B cell (primary cell): ENCODE results near the gene SLC9A9. TPM values are rescaled to one million over a fixed set of nuclear protein-coding genes. Genes with fewer than 3 reads are reported as not detected.

ENCODE experiments used
- ATAC-seq: fragments of 200-7000 bp; cut with Tn5 transposase; one replicate; pipeline ENCODE4 v1.10.0; 2021; ENCODE audit warnings: low read depth, mild to moderate bottlenecking, moderate number of reproducible peaks, moderate library complexity
- CTCF ChIA-PET: fragments of 350-600 bp; sonication (Branson Sonifier 250); formaldehyde crosslinking; loops from one replicate; lab custom pipeline; 2021; ENCODE audit warnings: antibody characterized with exemption, inconsistent platforms; lab: Charles Lee
- POLR2A ChIA-PET: fragments of 350-600 bp; sonication (Branson Sonifier 250); formaldehyde crosslinking; loops from one replicate; lab custom pipeline; 2021; ENCODE audit warnings: antibody characterized with exemption; lab: Charles Lee
- DNase-seq: peaks from one replicate; pipeline ENCODE4 v3.0.0; 2013
- H2AFZ ChIP-seq: 2 replicates; pipeline ENCODE4 v1.6.1; 2012; ENCODE audit warnings: mild to moderate bottlenecking, low read depth, low read length; ENCODE audit not compliant: insufficient read depth, poor library complexity, severe bottlenecking
- H3K27ac ChIP-seq, 2 donors: 1 replicate in 1 of 2; 2 replicates in 1 of 2; pipeline ENCODE4 v1.5.1; 2012 to 2013; ENCODE audit warnings: low read length in 2 of 2, mild to moderate bottlenecking in 2 of 2, moderate library complexity in 1 of 2
- H3K27me3 ChIP-seq, 4 experiments: fragments of 200-600 bp in 1 of 4; sonication (generic) in 1 of 4; replicated peaks in 1 of 4; 1 replicate in 2 of 4; 2 replicates in 2 of 4; pipeline versions ENCODE4 v1.6.1 to v1.7.0; 2013 to 2016; ENCODE audit warnings: low read length in 3 of 4, mild to moderate bottlenecking in 2 of 4, mixed read lengths in 1 of 4, moderate library complexity in 1 of 4; ENCODE audit not compliant: insufficient read depth in 4 of 4, control insufficient read depth in 3 of 4; ENCODE audit errors: control extremely low read depth in 1 of 4
- H3K36me3 ChIP-seq, 2 experiments: replicated peaks in 1 of 2; 1 replicate in 1 of 2; 2 replicates in 1 of 2; pipeline versions ENCODE4 v1.6.1 to v1.7.1; 2013; ENCODE audit warnings: low read length in 1 of 2; ENCODE audit not compliant: insufficient read depth in 2 of 2, control insufficient read depth in 1 of 2; ENCODE audit errors: control extremely low read depth in 1 of 2, extremely low read depth in 1 of 2
- H3K4me1 ChIP-seq, 2 donors: fragments of 200-600 bp in 1 of 2; sonication (generic) in 1 of 2; 1 replicate in 1 of 2; 2 replicates in 1 of 2; pipeline versions ENCODE4 v1.5.1 to v1.6.1; 2013 to 2017; ENCODE audit warnings: low read length in 2 of 2; ENCODE audit not compliant: control insufficient read depth in 2 of 2, insufficient read depth in 2 of 2
- H3K4me2 ChIP-seq: replicated peaks from 2 replicates; pipeline ENCODE3; 2012; ENCODE audit warnings: mild to moderate bottlenecking, low read depth, low read length; ENCODE audit not compliant: poor library complexity, severe bottlenecking
- H3K4me3 ChIP-seq, 5 experiments: fragments of 200-600 bp in 1 of 5; sonication (generic) in 1 of 5; 1 replicate in 3 of 5; 2 replicates in 2 of 5; pipeline versions ENCODE4 v1.5.1 to v1.7.0; 2011 to 2016; ENCODE audit warnings: low read length in 4 of 5, mild to moderate bottlenecking in 4 of 5, low read depth in 2 of 5, control low read depth in 1 of 5, moderate library complexity in 1 of 5; ENCODE audit not compliant: insufficient read depth in 1 of 5; ENCODE audit errors: control extremely low read depth in 1 of 5, extremely low read depth in 1 of 5
- H3K79me2 ChIP-seq: fragments of 200-600 bp; sonication (generic); one replicate; pipeline ENCODE4 v1.6.0; 2016; ENCODE audit warnings: low read length; ENCODE audit not compliant: control insufficient read depth, insufficient read depth
- H3K9ac ChIP-seq: fragments of 200-600 bp; sonication (generic); 2 replicates; pipeline ENCODE4 v1.6.1; 2017; ENCODE audit warnings: mild to moderate bottlenecking, low read length, moderate library complexity
- H3K9me3 ChIP-seq, 3 donors: one replicate each; pipeline versions ENCODE4 v1.6.1 to v1.7.1; 2013; ENCODE audit warnings: low read length in 2 of 3; ENCODE audit not compliant: control insufficient read depth in 2 of 3, insufficient read depth in 1 of 3; ENCODE audit errors: control extremely low read depth in 1 of 3
- H4K20me1 ChIP-seq: 2 replicates; pipeline ENCODE4 v1.6.0; 2012; ENCODE audit warnings: mild to moderate bottlenecking, low read length; ENCODE audit not compliant: insufficient read depth, control insufficient read depth, poor library complexity, severe bottlenecking
- H3K27ac Mint-ChIP-seq: one replicate; pipeline ENCODE4 v1.8.0; 2021; ENCODE audit warnings: mixed read lengths
- H3K27me3 Mint-ChIP-seq: one replicate; pipeline ENCODE4 v1.8.0; 2021; ENCODE audit warnings: mixed read lengths
- H3K4me1 Mint-ChIP-seq: one replicate; pipeline ENCODE4 v1.8.0; 2021; ENCODE audit warnings: mixed read lengths
- H3K4me3 Mint-ChIP-seq: one replicate; pipeline ENCODE4 v1.8.0; 2021; ENCODE audit warnings: mixed read lengths
- H3K9me3 Mint-ChIP-seq: one replicate; pipeline ENCODE4 v1.8.0; 2022; ENCODE audit warnings: mixed read lengths; ENCODE audit not compliant: insufficient read depth
- EZH2 ChIP-seq: IDR thresholded peaks from 2 replicates; pipeline ENCODE4 v1.6.1; 2012; ENCODE audit warnings: borderline replicate concordance, low read depth, mild to moderate bottlenecking, moderate library complexity, low read length; ENCODE audit not compliant: insufficient read depth, poor library complexity, severe bottlenecking
- WGBS: methylation state at CpG from one replicate; pipeline ENCODE4 v1.1.5; 2013; ENCODE audit warnings: missing lambda C conversion rate; ENCODE audit not compliant: insufficient coverage; 5-methylcytosine and 5-hydroxymethylcytosine counted together
- intact Hi-C: fragments of 100-400 bp; cut with micrococcal nuclease; formaldehyde crosslinking; loops from one replicate; pipeline ENCODE4 v1.10.0; 2022
- polyA plus RNA-seq: library from polyadenylated mRNA; depleted of rRNA; stranded (reverse); fragments of >200 nt; gene quantifications from 2 replicates; pipeline ENCODE4 v1.2.3, GENCODE V29; 2012
- total RNA-seq, 2 donors: library from RNA; stranded (reverse); fragments of 120-200 nt in 1 of 2; gene quantifications; 1 replicate in 1 of 2; 2 replicates in 1 of 2; pipeline versions ENCODE4 v1.2.3 to v1.2.4, GENCODE V29; 2013 to 2022
- TF ChIP-seq, protein P1 (sequence below): fragments of 200-600 bp; IDR thresholded peaks from one replicate; pipeline ENCODE4 v1.8.0; 2022; ENCODE audit warnings: antibody characterized with exemption, mild to moderate bottlenecking

Gene SLC9A9
- total and polyA plus RNA-seq, 2 donors (not counting 1 experiment from before 2014, with no cell fraction given), result 7.7 to 17.3 TPM

- Histone ChIP-seq H3K27me3 (no peaks in the 10 kb centered on the region), H3K9ac (no peak overlapping the region), H3K9me3 (no peaks in the 10 kb centered on the region), H3K4me2 (no peak overlapping the region), H3K4me3 (no peak overlapping the region), H3K4me1 (peaks cover 8 to 15% of the 10 kb centered on the region in 2 donors), H3K79me2 (peaks cover 14% of the 10 kb centered on the region), H4K20me1 (no peaks in the 10 kb centered on the region), H3K36me3 (no peaks in the 10 kb centered on the region), H3K27ac (no peak overlapping the region), H2AFZ (peak overlapping the region; percentile 31)
- TF ChIP-seq EZH2, result no peak
- TF ChIP-seq, protein P1, sequence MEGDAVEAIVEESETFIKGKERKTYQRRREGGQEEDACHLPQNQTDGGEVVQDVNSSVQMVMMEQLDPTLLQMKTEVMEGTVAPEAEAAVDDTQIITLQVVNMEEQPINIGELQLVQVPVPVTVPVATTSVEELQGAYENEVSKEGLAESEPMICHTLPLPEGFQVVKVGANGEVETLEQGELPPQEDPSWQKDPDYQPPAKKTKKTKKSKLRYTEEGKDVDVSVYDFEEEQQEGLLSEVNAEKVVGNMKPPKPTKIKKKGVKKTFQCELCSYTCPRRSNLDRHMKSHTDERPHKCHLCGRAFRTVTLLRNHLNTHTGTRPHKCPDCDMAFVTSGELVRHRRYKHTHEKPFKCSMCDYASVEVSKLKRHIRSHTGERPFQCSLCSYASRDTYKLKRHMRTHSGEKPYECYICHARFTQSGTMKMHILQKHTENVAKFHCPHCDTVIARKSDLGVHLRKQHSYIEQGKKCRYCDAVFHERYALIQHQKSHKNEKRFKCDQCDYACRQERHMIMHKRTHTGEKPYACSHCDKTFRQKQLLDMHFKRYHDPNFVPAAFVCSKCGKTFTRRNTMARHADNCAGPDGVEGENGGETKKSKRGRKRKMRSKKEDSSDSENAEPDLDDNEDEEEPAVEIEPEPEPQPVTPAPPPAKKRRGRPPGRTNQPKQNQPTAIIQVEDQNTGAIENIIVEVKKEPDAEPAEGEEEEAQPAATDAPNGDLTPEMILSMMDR, result no peak
- peaks cover 47% of the 10 kb centered on the region for H3K4me1 Mint-ChIP-seq
- DNase-seq, result no peak
- ATAC-seq, result no peak
- CTCF ChIA-PET, result interaction anchor here (1.2 kb wide), 1 partner anchor 35 kb away, joined by 5 read pairs; no protein-coding TSS in a partner anchor
- H3K27me3 Mint-ChIP-seq, result no peaks in the 10 kb centered on the region
- no peaks in the 10 kb centered on the region for H3K9me3 Mint-ChIP-seq
- no peak overlapping the region for H3K4me3 Mint-ChIP-seq
- WGBS, result no CpG with 5 or more reads among the region's 4 CpGs
- H3K27ac Mint-ChIP-seq, result no peak overlapping the region
- intact Hi-C loops, result loop anchor here (2.0 kb wide), 2 partner anchors 75 to 121 kb away; partner anchors contain the start of gene DIPK2A
- POLR2A ChIA-PET, result no interaction called here
These were observed 1.7 kb upstream of the SLC9A9 start for GRCh38 chr3:143849854-143850549.

- H3K9me3 ChIP-seq, result no peaks in the 10 kb centered on the region
- H3K9ac ChIP-seq, result peak overlapping the region; percentile 95
- ChIA-PET POLR2A (no interaction called here), CTCF (interaction anchor here (1.4 kb wide), 1 partner anchor 73 kb away, joined by 4 read pairs; no protein-coding TSS in a partner anchor)
- H3K79me2 ChIP-seq, result peaks cover 14% of the 10 kb centered on the region
- H3K27ac ChIP-seq, result peak overlapping the region; percentile 27 to 86
- H3K4me2 ChIP-seq, result peak overlapping the region; percentile 77
- H3K4me3 ChIP-seq, result peak overlapping the region in 2 of 5 experiments; percentile 67 to 98
- Mint-ChIP-seq H3K27me3 (no peaks in the 10 kb centered on the region), H3K4me3 (peak overlapping the region; percentile 99), H3K9me3 (no peaks in the 10 kb centered on the region), H3K27ac (no peak overlapping the region), H3K4me1 (peaks cover 50% of the 10 kb centered on the region)
- peak overlapping the region; percentile 89 for H2AFZ ChIP-seq
- H3K27me3 ChIP-seq, result no peaks in the 10 kb centered on the region
- H3K4me1 ChIP-seq, result peaks cover 8 to 15% of the 10 kb centered on the region in 2 donors
- DNase-seq, result no peak
- intact Hi-C loops, result loop anchor here (1.0 to 2.0 kb wide), 3 partner anchors 74 to 727 kb away; partner anchors contain the start of gene DIPK2A
- WGBS, result no CpG with 5 or more reads among the region's 2 CpGs
- H4K20me1 ChIP-seq, result no peaks in the 10 kb centered on the region
- no peaks in the 10 kb centered on the region for H3K36me3 ChIP-seq
- ATAC-seq, result no peak
- TF ChIP-seq EZH2, result no peak
- TF ChIP-seq, protein P1, result no peak
These were observed 436 bp upstream of the SLC9A9 start for GRCh38 chr3:143848704-143849103.
